GM12891 (cell line): Measurements from ENCODE around the gene HMGCLL1.

ENCODE experiments used
- POLR2A ChIP-seq: IDR thresholded peaks from 2 replicates; pipeline ENCODE4 v1.6.1; 2011; ENCODE audit warnings: low read depth, low read length, control low read depth
- POLR2AphosphoS5 ChIP-seq: IDR thresholded peaks from 2 replicates; pipeline ENCODE4 v1.6.1; 2011; ENCODE audit warnings: low read depth, low read length, control low read depth
- TAF1 ChIP-seq: IDR thresholded peaks from 2 replicates; pipeline ENCODE4 v1.6.1; 2011; ENCODE audit warnings: low read depth, low read length, control low read depth

GRCh38 chr6:55447891-55448290, 131.1 kb downstream of the HMGCLL1 start:
- TF ChIP-seq POLR2A: no peak
- TF ChIP-seq POLR2AphosphoS5: no peak
- no peak for TF ChIP-seq TAF1
